Measurements from ENCODE around the gene PPIL3.

DNA sequence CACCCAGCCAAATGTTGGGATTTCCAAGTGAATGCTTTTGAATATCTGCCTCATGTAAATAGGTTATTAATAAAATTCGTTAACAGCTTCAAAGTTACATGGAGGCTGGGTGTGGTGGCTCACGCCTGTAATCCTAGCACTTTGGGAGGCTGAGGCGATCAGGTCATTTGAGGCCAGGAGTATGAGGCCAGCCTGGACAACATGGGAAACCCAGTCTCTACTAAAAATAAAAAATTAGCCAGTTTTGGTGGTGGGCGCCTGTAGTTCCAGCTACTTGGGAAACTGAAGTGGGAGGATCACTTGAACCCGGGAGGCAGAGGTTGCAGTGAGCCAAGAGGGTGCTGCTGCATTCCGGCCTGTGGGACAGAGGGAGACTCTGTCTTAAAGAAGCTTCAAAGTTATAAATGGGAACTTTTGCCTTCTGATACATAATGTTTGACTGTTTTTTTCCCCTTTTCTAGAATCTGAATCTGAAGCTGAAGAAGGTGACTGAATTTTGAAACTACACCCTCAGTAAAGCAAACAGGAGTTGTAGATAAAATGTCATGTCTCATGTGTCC, 67.1 kb downstream of the PPIL3 start:
- TF ChIP-seq EZH2 (IDR thresholded peaks at IDR 0.05; ENCODE audit: low read length) = no peak
- TF ChIP-seq, protein P1, sequence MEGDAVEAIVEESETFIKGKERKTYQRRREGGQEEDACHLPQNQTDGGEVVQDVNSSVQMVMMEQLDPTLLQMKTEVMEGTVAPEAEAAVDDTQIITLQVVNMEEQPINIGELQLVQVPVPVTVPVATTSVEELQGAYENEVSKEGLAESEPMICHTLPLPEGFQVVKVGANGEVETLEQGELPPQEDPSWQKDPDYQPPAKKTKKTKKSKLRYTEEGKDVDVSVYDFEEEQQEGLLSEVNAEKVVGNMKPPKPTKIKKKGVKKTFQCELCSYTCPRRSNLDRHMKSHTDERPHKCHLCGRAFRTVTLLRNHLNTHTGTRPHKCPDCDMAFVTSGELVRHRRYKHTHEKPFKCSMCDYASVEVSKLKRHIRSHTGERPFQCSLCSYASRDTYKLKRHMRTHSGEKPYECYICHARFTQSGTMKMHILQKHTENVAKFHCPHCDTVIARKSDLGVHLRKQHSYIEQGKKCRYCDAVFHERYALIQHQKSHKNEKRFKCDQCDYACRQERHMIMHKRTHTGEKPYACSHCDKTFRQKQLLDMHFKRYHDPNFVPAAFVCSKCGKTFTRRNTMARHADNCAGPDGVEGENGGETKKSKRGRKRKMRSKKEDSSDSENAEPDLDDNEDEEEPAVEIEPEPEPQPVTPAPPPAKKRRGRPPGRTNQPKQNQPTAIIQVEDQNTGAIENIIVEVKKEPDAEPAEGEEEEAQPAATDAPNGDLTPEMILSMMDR (optimal IDR thresholded peaks at IDR 0.05 in 1 of 3, IDR thresholded peaks at IDR 0.05 in 1 of 3, conservative IDR thresholded peaks at IDR 0.05 in 1 of 3; ENCODE audit: extremely low read depth in 1 of 3, insufficient read depth in 2 of 3, low read length in 3 of 3) = no peak
